Jurkat, Clone E6-1 (cell line): ENCODE results near the gene ST13. TPM values are rescaled to one million over a fixed set of nuclear protein-coding genes. Genes with fewer than 3 reads are reported as not detected.
"Not testable (repeated sequence)": the region's sequence is repeated elsewhere in the genome, so short reads cannot be mapped to it uniquely, and the experiment has no call there.

Source experiments
- DNase-seq: peaks from one replicate; pipeline ENCODE4 v3.0.0-alpha.2; 2011; ENCODE audit warnings: low read depth, low spot score
- H3K4me3 ChIP-seq: 2 replicates; pipeline ENCODE4 v1.5.1; 2011; ENCODE audit warnings: mild to moderate bottlenecking, low read length, control low read depth, moderate library complexity
- polyA plus RNA-seq: library from polyadenylated mRNA; unstranded; fragments of >200 nt; gene quantifications from one replicate; pipeline ENCODE4 v1.2.1, GENCODE V29; 2012; ENCODE audit warnings: missing spikeins; ENCODE audit not compliant: insufficient read length, insufficient read depth

The ST13 gene
- polyA plus RNA-seq, result 524 TPM

DNA sequence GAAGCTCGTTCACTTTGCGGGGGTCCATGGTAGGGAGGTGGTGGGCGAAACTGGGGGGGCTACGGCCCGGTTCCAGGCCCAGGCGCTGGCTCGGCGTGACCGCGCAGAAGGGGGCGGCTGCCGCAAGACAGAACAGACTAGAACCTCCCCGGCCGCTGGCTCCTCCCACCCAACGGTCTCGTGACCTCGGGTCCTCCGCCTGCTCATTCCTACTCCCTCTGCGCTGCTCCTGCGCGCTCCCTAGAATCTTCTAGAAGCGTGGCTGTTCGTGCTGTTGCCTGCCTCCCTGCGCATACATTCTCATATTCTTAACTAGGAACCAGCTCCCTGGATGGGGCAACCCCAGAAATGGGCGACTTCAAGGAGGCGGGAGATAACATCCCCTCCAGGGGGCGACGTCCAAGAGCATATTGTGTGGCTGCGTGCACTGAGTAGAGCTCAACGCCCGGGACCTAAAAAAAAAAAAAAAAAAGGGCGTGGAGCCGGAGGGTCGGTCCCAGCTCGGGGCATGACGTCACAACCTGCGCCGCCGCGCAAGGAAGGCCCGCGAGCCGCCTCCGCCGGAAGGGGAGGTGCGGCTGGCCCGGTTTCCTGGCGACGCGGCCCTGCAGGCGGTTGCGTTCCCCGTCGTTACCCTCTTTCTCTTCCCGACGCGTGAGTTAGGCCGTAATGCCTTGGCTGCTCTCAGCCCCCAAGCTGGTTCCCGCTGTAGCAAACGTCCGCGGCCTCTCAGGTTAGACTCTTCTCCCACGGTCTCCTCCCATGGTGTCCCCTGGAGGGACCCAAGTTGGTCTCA is at the start of gene ST13, which contains the start of gene XPNPEP3:
TSS of gene ST13 (minus strand) at position 127 of the 796 bp plus-strand sequence. CDS start at position 28, 99 bp downstream.
TSS of gene XPNPEP3 (plus strand) at position 636 of the 796 bp plus-strand sequence. CDS start at position 670, 34 bp downstream.
- peak within 1 kb of the TSS; percentile 97 for H3K4me3 ChIP-seq
- DNase-seq, result peak; percentile 96

DNA sequence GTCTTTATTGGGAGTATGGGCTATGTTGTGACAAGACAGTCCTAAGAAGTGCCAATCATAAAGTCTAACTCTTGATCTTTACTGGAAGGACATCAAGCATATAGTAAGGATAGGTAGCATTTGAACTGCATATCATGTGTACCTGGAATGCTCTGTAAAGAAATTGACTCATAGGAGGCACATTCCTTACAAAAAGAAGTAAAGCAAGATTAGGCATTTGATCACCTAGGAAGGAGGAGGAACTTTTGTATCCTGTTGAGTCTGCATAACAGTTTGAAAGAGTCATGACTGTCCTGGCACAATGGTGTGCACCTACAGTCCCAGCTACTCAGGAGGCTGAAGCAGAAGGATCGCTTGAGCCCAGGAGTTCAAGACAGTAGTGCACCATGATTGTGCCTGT is 47.7 kb upstream of the ST13 start:
- H3K4me3 ChIP-seq, result no peak overlapping the region
- no peak for DNase-seq

DNA sequence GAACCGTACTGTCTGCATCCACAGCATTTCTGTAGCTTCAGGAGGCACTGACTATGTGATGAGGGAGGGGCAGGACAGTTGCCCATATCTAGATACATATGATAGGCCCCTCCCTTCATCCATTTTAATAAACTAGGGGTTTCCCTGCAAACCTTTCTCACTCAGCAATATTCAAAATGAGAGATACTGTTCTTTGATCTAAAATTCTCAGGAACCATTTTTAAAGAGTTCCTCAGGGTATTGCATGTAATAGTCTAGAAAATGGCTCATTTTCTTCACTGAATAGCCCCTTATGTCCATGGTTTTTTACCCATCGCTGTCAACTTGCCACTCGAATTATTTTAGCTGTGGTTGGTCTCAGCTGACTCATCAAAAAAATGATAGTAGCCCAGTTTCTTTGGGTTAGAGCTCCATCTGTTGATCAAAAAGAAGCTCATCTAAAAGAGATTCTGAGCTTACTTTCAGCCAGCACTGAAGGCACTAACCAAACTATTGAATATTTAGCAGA is 42.5 kb upstream of the ST13 start:
- peak; percentile 44 for DNase-seq
- no peak overlapping the region for H3K4me3 ChIP-seq

DNA sequence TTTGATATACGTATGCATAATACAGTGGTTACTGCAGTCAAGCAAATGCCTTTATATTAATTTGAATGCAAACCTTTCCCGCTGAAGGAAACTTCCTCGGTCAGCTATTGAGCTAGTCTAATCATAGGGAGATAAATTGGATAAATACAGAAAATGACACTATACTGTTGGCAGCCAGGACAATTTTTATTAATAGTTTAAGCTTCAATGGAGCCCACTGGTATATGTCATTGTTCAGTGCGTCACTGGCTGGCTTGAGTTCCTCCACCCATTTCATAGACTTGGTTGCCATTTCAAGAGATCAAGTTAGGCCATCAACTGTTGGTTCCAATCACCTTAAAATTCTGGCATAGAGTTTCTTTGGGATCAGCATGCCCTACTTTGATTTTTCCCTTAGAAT is 38.0 kb upstream of the ST13 start:
- H3K4me3 ChIP-seq, result no peak overlapping the region
- DNase-seq, result no peak

DNA sequence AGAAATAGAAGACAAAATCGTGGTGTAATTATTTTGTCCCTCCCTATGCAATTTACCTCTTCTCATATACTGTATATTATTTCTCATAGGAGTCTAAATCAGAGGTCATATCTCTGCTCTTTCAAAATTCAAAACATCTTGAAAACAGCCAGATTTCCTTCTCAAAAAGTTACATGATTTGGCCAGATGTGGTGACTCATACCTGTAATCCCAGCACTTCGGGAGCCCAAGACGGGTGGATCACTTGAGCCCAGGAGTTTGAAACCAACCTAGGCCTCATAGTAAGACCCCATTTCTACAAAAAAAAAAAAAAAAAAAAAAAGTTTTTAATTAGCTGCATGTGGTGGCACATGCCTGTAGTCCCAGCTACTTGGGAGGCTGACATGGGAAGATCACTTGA is 34.4 kb upstream of the ST13 start:
- DNase-seq, result no peak

DNA sequence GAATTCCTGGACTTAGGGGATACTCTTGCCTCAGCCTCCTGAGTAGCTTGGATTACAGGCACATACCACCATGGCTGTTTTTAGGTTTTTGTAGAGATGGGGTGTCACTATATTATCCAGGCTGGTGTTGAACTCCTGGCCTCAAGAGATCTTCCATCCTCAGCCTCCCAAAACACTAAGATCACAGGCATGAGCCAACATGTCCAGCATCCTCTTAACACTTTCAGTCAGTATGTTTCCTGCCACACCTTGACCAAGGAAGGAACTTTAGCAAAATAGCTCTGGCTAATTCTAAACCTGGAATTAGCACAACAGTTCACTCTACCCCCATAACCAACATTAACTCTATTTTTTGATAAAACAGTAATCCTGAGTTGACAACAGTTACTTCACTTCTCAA is 32.7 kb upstream of the ST13 start:
- no peak overlapping the region for H3K4me3 ChIP-seq
- no peak for DNase-seq

More for the DNA sequence above, 34.4 kb upstream of the ST13 start:
- no peak overlapping the region for H3K4me3 ChIP-seq

DNA sequence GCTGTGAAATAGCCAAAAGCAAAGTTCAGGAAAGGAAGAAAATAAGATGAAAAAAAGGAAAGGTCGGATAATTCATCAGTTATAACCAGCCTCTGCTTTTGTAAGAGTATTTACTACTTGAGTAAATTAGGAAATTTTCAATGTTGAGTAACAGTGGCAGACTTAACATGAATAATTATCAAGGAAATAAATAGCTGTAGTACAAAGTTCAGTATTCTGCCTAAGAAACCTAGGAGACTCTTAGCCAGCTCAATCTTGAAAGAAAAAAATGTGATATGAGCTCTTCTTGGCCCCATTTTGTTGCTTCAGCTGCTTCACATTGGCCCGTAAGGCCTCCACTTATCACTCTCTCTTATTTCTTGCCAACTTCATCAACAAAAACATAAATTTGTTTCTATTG is 22.5 kb upstream of the ST13 start:
- no peak overlapping the region for H3K4me3 ChIP-seq
- no peak for DNase-seq

DNA sequence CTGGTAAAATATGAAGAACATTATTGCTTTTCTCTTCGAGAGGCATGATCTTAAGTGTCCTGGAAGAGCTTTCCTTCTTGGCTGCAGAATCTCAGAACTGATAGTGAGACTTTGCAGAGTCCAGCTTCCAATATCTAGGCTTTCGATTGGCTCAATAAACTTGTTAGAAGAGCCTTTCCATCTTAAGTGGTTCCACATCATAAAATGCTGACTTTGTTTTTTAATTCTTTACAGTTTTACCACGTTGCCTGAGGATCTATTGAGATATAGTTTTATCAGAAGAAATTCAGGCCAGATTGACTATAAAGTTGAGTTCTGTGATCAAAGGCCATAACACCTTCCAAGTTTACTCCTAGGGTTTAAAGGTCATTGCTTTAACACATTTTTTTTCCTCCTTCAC is 21.0 kb upstream of the ST13 start:
- no peak for DNase-seq
- H3K4me3 ChIP-seq, result no peak overlapping the region

DNA sequence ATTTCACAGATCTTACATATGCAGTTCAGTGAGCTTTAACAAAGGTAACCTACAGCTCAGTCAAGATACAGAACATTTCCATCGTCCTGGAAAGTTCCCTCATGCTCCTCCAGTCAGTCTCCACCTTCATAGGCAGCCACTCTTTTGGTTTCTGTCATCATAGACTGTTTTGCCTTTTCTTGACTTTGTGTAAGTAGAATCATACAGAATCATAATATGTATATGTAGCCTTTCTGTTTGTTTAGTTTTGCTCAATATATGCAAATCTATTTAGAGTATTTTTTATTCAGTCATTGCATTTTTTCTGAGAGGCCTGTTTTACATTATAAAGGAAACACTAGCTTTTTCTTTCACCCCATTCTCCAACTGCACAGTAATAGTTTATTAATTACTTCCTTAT is 20.5 kb upstream of the ST13 start:
- no peak for DNase-seq
- H3K4me3 ChIP-seq, result no peak overlapping the region

DNA sequence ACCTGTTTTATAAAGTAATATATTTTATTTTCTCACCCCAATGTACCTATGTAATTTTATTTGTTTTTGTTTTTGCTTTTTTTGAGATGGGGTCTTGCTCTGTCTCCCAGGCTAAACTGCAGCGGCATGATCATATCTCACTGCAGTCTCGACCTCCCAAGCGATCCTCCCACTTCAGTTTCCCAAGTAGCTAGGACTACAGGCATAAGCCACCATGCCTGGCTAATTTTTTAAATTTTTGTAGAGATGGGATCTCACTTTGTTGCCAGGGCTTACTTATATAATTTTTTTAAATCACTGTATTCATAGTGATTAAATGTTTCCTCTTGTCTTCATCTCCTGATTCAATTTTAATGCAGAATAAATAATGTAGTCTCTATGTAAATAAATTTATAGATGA is 18.7 kb upstream of the ST13 start:
- no peak overlapping the region for H3K4me3 ChIP-seq
- DNase-seq, result no peak

DNA sequence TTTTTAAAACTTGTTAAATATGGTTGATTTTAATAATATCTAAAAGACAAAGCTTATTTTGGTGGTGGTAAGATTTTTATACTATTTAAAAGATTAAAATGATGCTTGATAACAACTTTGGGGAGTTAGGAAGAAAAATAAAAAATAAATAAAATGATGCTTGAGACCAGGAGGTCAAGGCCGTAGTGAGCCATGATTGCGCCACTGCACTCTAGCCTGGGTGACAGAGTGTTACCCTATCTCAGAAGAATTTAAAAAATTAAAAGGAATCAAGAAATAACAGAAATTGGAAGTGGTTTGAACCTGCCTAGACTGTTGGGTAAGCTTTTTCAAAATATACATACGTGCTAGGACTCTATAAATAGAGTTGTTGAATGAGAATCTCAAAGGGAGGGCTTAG is 17.6 kb upstream of the ST13 start:
- no peak for DNase-seq

DNA sequence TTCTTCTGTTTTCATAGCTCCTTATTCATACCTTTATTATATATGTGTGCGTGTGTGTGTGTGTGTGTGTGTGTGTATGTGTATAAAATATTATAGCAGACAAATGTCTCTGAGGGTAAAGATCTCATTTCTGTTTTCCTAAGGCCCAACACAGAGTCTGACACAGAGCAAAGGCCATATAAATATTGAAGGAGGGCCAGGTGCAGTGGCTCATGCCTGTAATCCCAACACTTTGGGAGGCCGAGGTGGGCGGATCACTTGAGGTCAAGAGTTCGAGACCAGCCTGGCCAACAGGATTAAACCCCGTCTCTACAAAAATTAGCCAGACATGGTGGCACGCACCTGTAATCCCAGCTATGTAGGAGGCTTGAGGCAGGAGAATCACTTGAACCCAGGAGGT is 11.9 kb upstream of the ST13 start:
- DNase-seq, H3K4me3 ChIP-seq: not testable (repeated sequence)

More for the DNA sequence above, 17.6 kb upstream of the ST13 start:
- H3K4me3 ChIP-seq, result no peak overlapping the region

DNA sequence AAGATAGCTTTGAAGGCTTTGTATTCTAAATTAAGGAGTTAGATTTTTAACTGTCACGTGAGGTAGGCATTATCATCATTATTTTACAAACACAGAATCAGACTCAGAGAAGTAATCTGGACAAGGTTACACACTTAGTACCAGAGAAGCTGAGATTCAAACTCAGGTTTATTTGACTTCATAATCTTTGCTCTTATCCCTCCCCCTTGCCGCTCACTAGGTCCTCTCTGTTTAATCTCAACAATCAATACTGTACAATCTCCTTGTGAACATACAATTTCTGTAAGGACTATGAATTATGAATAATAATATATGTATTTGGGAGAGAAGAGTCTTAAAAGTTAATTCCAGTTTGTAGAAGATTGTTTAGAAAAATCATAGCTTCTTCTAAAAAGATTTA is 10.7 kb upstream of the ST13 start:
- no peak overlapping the region for H3K4me3 ChIP-seq
- no peak for DNase-seq

DNA sequence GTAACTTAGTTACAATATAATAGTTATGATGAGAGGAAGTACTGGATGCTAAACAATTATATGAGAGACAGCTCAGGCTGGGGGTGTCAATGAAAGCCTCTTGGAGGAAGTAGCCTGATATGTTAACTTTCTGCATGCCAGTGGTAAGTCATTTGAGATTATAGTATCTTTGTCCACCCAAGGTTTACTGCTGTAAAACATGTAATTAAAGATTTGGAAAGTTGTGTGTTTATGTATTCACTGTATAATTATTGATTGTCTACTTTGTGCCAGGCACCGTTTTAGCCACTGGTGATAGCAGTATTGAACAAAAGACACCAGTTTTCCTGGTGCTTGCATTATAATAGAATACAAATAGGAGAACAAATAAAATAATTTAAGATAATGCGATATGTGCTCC is 6.1 kb upstream of the ST13 start:
- DNase-seq, result no peak

DNA sequence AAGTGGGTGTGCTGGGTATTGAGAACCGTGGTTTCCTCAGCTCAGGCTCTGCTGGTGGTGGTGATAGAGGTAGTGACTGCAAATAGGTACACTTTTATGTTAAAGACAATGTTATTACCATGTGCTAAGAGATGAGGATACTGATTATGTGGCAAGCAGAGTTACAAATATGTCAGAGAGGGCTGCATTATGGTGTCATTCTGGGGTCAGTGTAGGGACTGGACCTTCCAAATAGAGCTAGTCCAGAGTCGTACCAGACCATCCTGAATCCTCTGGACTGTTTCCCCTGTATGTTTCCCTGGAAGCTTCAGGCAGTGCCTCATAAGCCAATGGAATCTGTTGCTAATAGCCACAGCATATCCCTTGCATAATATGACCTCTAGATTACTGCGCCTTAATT is 5.6 kb upstream of the ST13 start, which contains the start of gene DNAJB7:
TSS of gene DNAJB7 (minus strand) at position 101 of the 400 bp plus-strand sequence. CDS start 119 bp downstream, outside the sequence.
- no peak within 1 kb of the TSS for H3K4me3 ChIP-seq
- no peak for DNase-seq

More for the DNA sequence above, 6.1 kb upstream of the ST13 start:
- no peak overlapping the region for H3K4me3 ChIP-seq

DNA sequence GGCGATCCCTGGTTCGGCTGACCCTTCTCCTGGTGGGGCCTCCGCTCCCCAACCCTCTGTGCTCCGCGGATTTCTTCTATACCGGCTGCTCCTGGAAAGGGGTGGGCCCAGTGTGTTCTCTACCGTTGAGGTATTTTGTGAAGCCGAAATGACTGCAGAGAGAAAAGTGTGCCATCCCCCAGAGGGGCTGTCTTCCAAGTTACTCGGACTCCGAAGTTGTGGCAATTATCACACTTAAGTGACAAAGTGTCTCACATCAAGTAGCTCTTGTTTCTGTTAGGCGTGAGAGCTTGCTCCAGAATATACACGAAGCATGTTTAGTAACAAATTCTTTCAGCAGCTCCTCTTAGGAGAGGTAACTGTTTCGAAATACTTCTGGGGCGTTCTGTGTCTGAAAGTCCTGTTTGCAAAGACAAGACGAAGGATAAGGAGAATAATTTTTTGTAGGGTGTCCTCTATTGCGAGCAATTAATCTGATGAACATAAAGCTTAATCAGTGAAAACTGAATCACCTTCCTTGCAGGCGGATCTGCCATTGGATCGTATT is 943 bp upstream of the ST13 start:
- H3K4me3 ChIP-seq, result peak overlapping the region; percentile 97
- DNase-seq, result no peak

DNA sequence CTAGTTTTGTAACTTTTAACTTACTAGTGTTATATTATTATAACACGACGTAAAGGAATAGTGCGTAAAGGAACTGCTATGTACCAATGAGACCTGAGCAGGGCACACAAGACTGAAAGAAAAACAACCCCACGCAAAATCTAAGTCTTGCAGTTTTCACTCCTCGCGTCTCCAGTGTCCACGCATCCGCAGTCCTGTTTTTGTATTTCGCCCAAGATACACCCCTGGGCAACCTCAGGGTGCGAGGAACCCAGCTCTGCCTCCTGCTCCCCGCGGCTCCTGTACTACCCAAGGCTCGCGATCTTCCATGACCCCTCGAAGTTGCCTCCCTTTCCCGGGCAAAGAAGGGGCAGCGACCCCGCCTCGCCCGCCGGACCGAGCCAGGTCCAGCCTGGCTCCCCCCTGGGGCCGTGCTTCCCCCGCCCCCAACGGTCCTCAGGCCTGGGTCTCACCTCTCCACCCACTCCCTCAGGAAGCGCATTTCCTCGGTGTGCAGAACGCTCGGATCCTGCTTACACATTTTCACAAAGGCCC is 393 bp downstream of the ST13 start:
- no peak for DNase-seq
- H3K4me3 ChIP-seq, result peak overlapping the region; percentile 97

DNA sequence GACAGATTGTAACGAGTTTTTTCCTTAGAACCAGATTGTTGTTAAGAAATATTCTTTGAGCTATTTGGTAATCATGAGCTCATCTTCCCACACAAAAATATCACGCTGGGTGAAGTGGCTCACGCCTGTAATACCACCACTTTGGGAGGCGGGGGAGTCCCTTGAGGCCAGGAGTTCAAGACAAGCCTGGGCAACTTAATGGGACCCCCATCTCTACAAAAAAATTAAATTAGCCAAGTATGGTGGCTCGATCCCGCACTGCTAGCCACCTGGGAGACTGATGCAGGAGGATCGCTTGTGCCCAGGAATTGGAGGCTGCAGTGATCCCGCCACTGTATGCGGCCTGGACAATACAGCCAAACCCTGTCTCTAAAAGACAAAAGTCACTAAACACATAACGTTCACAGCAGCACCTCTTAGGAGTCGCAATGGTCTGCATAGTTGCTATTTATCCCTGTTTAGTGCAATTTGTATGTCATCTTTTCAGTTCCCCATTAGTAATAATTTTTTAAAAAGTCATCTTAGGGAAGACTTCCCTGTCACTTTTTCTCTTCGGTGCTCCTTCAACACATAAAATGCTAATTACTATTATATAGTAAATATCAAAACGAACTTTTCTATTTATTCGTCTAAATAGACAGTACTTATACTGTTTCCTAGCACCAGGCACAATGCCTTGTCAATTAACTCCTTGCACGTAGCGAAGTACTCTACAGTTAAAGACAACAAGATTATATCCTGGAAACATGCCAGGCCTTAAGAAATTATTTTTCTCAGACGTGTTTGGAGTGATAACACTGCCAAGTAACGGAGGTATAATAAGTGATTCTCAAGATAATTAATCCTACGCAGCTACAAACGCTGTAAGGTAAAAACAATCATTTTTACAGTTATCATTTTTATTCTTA is 1.1 kb downstream of the ST13 start:
- no peak for DNase-seq
- H3K4me3 ChIP-seq, result peak overlapping the region; percentile 97

DNA sequence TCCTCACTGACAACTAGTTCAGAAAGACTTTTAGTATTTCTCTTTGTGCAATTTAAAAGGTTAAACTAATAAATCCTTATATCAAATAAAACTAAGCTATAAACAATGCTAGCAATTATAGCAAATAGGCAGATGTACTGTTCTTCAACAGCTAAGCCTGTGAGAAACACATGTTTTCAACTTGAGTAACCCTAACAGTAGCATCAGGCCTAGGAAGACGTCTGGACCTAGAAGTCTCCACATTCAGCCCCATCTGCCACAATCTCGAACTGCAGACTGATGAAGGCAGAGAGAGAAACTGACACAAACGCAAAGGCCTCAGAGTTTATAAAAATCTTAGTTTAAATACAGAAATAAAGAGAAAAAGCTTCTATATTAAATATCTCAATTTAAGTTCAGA is 2.5 kb downstream of the ST13 start:
- no peak overlapping the region for H3K4me3 ChIP-seq
- DNase-seq, result no peak
